Mesenchymal stem cell (in vitro differentiated cells and primary cell): Measurements from ENCODE around the gene TARP. TPM values are rescaled to one million over a fixed set of nuclear protein-coding genes. Genes with fewer than 3 reads are reported as not detected.

Experiments
- DNase-seq: peaks from one replicate; pipeline ENCODE4 v3.0.0-alpha.2; 2013
- H2AFZ ChIP-seq: one replicate; pipeline ENCODE4 v1.6.1; 2013; ENCODE audit warnings: low read depth, mild to moderate bottlenecking, control low read depth, inconsistent platforms, low read length, moderate library complexity
- H2AK5ac ChIP-seq: 2 replicates; pipeline ENCODE4 v1.6.1; 2013; ENCODE audit warnings: low read length, moderate library complexity, mild to moderate bottlenecking, inconsistent platforms; ENCODE audit not compliant: severe bottlenecking
- H2BK120ac ChIP-seq: one replicate; pipeline ENCODE4 v1.6.1; 2013; ENCODE audit warnings: low read depth, mild to moderate bottlenecking, inconsistent platforms, low read length, moderate library complexity
- H2BK12ac ChIP-seq, 2 experiments: one replicate each; pipeline ENCODE4 v1.6.1; 2013; ENCODE audit warnings: inconsistent platforms in 2 of 2, low read length in 2 of 2, mild to moderate bottlenecking in 2 of 2, moderate library complexity in 2 of 2, control low read depth in 1 of 2
- H2BK15ac ChIP-seq: one replicate; pipeline ENCODE4 v1.6.1; 2013; ENCODE audit warnings: mild to moderate bottlenecking, low read depth, inconsistent platforms; ENCODE audit not compliant: poor library complexity, severe bottlenecking
- H2BK5ac ChIP-seq: 2 replicates; pipeline ENCODE4 v1.6.1; 2013; ENCODE audit warnings: low read depth, mild to moderate bottlenecking, low read length, control low read depth, inconsistent platforms; ENCODE audit not compliant: poor library complexity, severe bottlenecking
- H3K14ac ChIP-seq, 2 experiments: one replicate each; pipeline ENCODE4 v1.6.1; 2013; ENCODE audit warnings: inconsistent platforms in 2 of 2, low read length in 2 of 2, control low read depth in 1 of 2, mild to moderate bottlenecking in 1 of 2, moderate library complexity in 1 of 2
- H3K18ac ChIP-seq, 2 experiments: one replicate each; pipeline ENCODE4 v1.6.1; 2013; ENCODE audit warnings: inconsistent platforms in 2 of 2, low read length in 2 of 2, control low read depth in 1 of 2, low read depth in 1 of 2, mild to moderate bottlenecking in 1 of 2
- H3K23ac ChIP-seq, 2 experiments: one replicate each; pipeline ENCODE4 v1.6.1; 2013; ENCODE audit warnings: inconsistent platforms in 2 of 2, low read length in 2 of 2, mild to moderate bottlenecking in 2 of 2, moderate library complexity in 2 of 2, control low read depth in 1 of 2
- H3K27ac ChIP-seq: 2 replicates; pipeline ENCODE4 v1.5.1; 2013; ENCODE audit warnings: mild to moderate bottlenecking, moderate library complexity, low read length, control low read depth, inconsistent platforms; ENCODE audit not compliant: poor library complexity, severe bottlenecking
- H3K27me3 ChIP-seq, 2 experiments: 2 replicates each; pipeline versions ENCODE4 v1.6.1 to v1.7.0; 2013; ENCODE audit warnings: low read length in 2 of 2, mild to moderate bottlenecking in 2 of 2, moderate library complexity in 2 of 2, control low read depth in 1 of 2, inconsistent platforms in 1 of 2; ENCODE audit not compliant: control insufficient read depth in 1 of 2, insufficient read depth in 1 of 2
- H3K36me3 ChIP-seq, 2 experiments: 2 replicates each; pipeline versions ENCODE4 v1.6.1 to v1.7.0; 2013; ENCODE audit warnings: low read length in 2 of 2, control low read depth in 1 of 2, inconsistent platforms in 1 of 2, low read depth in 1 of 2, mild to moderate bottlenecking in 1 of 2; ENCODE audit not compliant: insufficient read depth in 2 of 2, control insufficient read depth in 1 of 2
- H3K4ac ChIP-seq, 2 experiments: one replicate each; pipeline ENCODE4 v1.6.1; 2013; ENCODE audit warnings: inconsistent platforms in 2 of 2, low read length in 2 of 2, mild to moderate bottlenecking in 2 of 2, moderate library complexity in 2 of 2, control low read depth in 1 of 2, low read depth in 1 of 2
- H3K4me1 ChIP-seq: 2 replicates; pipeline ENCODE4 v1.6.1; 2013; ENCODE audit warnings: low read depth, low read length, control low read depth; ENCODE audit not compliant: control insufficient read depth, insufficient read depth
- H3K4me2 ChIP-seq: 2 replicates; pipeline ENCODE4 v1.6.1; 2013; ENCODE audit warnings: low read length, mild to moderate bottlenecking, inconsistent platforms; ENCODE audit not compliant: poor library complexity, severe bottlenecking
- H3K4me3 ChIP-seq, 2 experiments: 2 replicates each; pipeline versions ENCODE4 v1.5.1 to v1.7.0; 2013; ENCODE audit warnings: low read length in 2 of 2, mild to moderate bottlenecking in 2 of 2, control low read depth in 1 of 2, low read depth in 1 of 2; ENCODE audit not compliant: insufficient read depth in 1 of 2
- H3K79me1 ChIP-seq: replicated peaks from 2 replicates; pipeline ENCODE4 v1.6.1; 2013; ENCODE audit warnings: mild to moderate bottlenecking, control low read depth, low read length, inconsistent platforms; ENCODE audit not compliant: poor library complexity, severe bottlenecking
- H3K9ac ChIP-seq: 2 replicates; pipeline ENCODE4 v1.7.0; 2013; ENCODE audit warnings: mild to moderate bottlenecking, low read length, moderate library complexity
- H3K9me3 ChIP-seq: 2 replicates; pipeline ENCODE4 v1.7.0; 2013; ENCODE audit warnings: mild to moderate bottlenecking, low read length; ENCODE audit not compliant: control insufficient read depth
- H4K8ac ChIP-seq: one replicate; pipeline ENCODE4 v1.6.1; 2013; ENCODE audit warnings: inconsistent platforms, mild to moderate bottlenecking, low read length, moderate library complexity
- H4K91ac ChIP-seq: one replicate; pipeline ENCODE4 v1.6.1; 2013; ENCODE audit warnings: mild to moderate bottlenecking, low read length, inconsistent platforms
- WGBS: methylation state at CpG from one replicate; pipeline ENCODE4 v1.1.7; 2013; ENCODE audit warnings: mixed read lengths; 5-methylcytosine and 5-hydroxymethylcytosine counted together
- small RNA-seq: library from polyadenylated mRNA; stranded (forward); fragments of <200 nt; extraction: miRNeasy Mini kit (QIAGEN cat#:217004); gene quantifications from one replicate; pipeline ENCODE3, GENCODE V24; 2013; ENCODE audit warnings: low read depth

The TARP gene

GRCh38 chr7:38211940-38212339 lies 61.5 kb downstream of the TARP start:
- Histone ChIP-seq H3K9ac (no peak overlapping the region), H2AK5ac (no peak overlapping the region), H2BK120ac (no peak overlapping the region), H3K9me3 (no peaks in the 10 kb centered on the region), H4K8ac (no peak overlapping the region), H3K23ac (no peak overlapping the region), H3K14ac (no peak overlapping the region), H4K91ac (no peak overlapping the region), H3K4me3 (no peak overlapping the region), H3K4me2 (no peak overlapping the region), H2AFZ (no peak overlapping the region), H3K27ac (no peak overlapping the region), H3K79me1 (peaks cover 27% of the 10 kb centered on the region), H2BK5ac (no peak overlapping the region), H3K4ac (no peak overlapping the region), H2BK12ac (no peak overlapping the region), H2BK15ac (no peak overlapping the region), H3K27me3 (no peaks in the 10 kb centered on the region), H3K4me1 (peaks cover 8% of the 10 kb centered on the region), H3K18ac (no peak overlapping the region), H3K36me3 (peaks cover 9 to 54% of the 10 kb centered on the region in 2 experiments)
- DNase-seq: peak; percentile 17
- 96% methylated on average over 2 of the region's 3 CpGs for WGBS

- Histone ChIP-seq H3K79me1 (peaks cover 27% of the 10 kb centered on the region), H2BK120ac (no peak overlapping the region), H3K23ac (no peak overlapping the region), H3K27me3 (no peaks in the 10 kb centered on the region), H3K4me1 (peaks cover 5% of the 10 kb centered on the region), H2BK5ac (no peak overlapping the region), H2BK15ac (no peak overlapping the region), H4K91ac (no peak overlapping the region), H4K8ac (no peak overlapping the region), H3K9me3 (no peaks in the 10 kb centered on the region), H3K4me3 (no peak overlapping the region), H3K14ac (no peak overlapping the region), H3K4ac (no peak overlapping the region), H3K18ac (no peak overlapping the region), H2AFZ (no peak overlapping the region), H2BK12ac (no peak overlapping the region), H3K36me3 (peaks cover 6 to 52% of the 10 kb centered on the region in 2 experiments), H3K9ac (no peak overlapping the region), H2AK5ac (no peak overlapping the region), H3K27ac (no peak overlapping the region), H3K4me2 (no peak overlapping the region)
- peak; percentile 54 for DNase-seq
- 100% methylated on average over 1 of the region's 1 CpG for WGBS
Observed at GRCh38 chr7:38211486-38211885, 62.0 kb downstream of the TARP start.

Small RNA genes lying within 50 kb of the gene (small RNA-seq; reads per million reads assigned to genes)
- gene TRGJ1 (not detected), gene TRGJ2 (not detected), gene TRGJP (not detected), gene TRGJP1 (not detected), gene TRGJP2 (not detected), gene TRGVA (not detected)
